Prostate gland (tissue), 2 donors: Measurements from ENCODE around the gene CELSR3. TPM values are rescaled to one million over a fixed set of nuclear protein-coding genes. Genes with fewer than 3 reads are reported as not detected.

ENCODE experiments used
- DNase-seq: peaks from one replicate; pipeline ENCODE4 v3.0.0-alpha.2; 2019; ENCODE audit warnings: low spot score
- H3K27ac ChIP-seq, 2 donors: fragments of 200-600 bp; sonication (generic); 2 replicates each; pipeline ENCODE4 v1.5.1; 2017 to 2019
- H3K27me3 ChIP-seq: fragments of 200-600 bp; sonication (generic); replicated peaks from 2 replicates; pipeline ENCODE4 v1.5.1; 2019; ENCODE audit not compliant: insufficient read depth
- H3K36me3 ChIP-seq, 2 donors: fragments of 200-600 bp; sonication (generic); 1 replicate in 1 of 2; 2 replicates in 1 of 2; pipeline versions ENCODE4 v1.5.1 to v1.8.1; 2017 to 2019
- H3K4me1 ChIP-seq: fragments of 200-600 bp; sonication (generic); replicated peaks from 2 replicates; pipeline ENCODE4 v1.5.1; 2019
- H3K4me3 ChIP-seq, 2 donors: fragments of 200-600 bp; sonication (generic); 2 replicates each; pipeline ENCODE4 v1.5.1; 2017 to 2019
- H3K9me3 ChIP-seq: fragments of 200-600 bp; sonication (generic); 2 replicates; pipeline ENCODE4 v1.5.1; 2017
- CTCF ChIP-seq, 4 experiments: fragments of 200-600 bp in 2 of 4; fragments of 450-650 bp in 2 of 4; sonication (generic) in 2 of 4; IDR thresholded peaks; 1 replicate in 3 of 4; 2 replicates in 1 of 4; pipeline ENCODE4 v1.5.1; 2016 to 2019; ENCODE audit warnings: antibody characterized with exemption in 4 of 4, mild to moderate bottlenecking in 2 of 4, moderate library complexity in 2 of 4
- POLR2A ChIP-seq: fragments of 450-650 bp; IDR thresholded peaks from one replicate; pipeline ENCODE4 v1.6.1; 2016; ENCODE audit warnings: antibody characterized with exemption, mild to moderate bottlenecking
- POLR2AphosphoS5 ChIP-seq: sonication (generic); formaldehyde crosslinking; IDR thresholded peaks from one replicate; pipeline ENCODE4 v1.6.1; 2017; ENCODE audit warnings: antibody characterized with exemption
- WGBS: methylation state at CpG from one replicate; pipeline ENCODE4 v1.1.5; 2018; 5-methylcytosine and 5-hydroxymethylcytosine counted together
- intact Hi-C: fragments of 100-400 bp; cut with DNase I; formaldehyde crosslinking; loops from one replicate; pipeline ENCODE4 v1.14.2; 2022
- total RNA-seq, 2 donors: library from RNA; depleted of rRNA; stranded (reverse); fragments of >200 nt; gene quantifications; one replicate each; pipeline ENCODE4 v1.1.0, GENCODE V29; 2016

The CELSR3 gene
- total RNA-seq, 2 donors from 2014 or later = 0.41 to 6.4 TPM

- WGBS = 72% methylated on average over 6 of the region's 6 CpGs
Measured at GRCh38 chr3:48637305-48637704, 25.4 kb downstream of the CELSR3 start.

DNA sequence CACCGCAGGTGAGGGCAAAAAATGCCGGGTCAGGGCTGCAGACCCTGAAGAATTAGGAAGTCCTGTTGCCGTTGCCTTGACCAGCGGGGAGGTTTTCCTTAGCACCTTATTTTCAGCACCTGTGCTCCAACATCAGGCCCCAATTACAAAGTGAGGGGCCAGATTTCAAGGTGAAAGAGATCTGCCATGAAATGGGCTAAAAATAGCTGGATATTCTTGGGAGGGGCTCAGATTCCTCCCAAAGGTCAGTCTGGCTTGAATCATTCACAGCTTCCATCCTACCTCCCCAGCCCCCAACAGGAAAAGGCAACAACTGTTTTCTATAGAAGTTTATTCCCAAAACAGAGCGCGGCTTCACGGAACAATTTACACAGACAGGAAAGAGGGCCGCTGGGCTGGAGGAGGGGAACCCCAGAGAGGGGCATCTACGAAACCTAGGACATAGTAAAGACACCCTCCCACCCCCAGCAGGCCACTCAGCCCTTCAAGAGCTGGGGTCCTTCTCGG, 26.5 kb downstream of the CELSR3 start:
- H3K36me3 ChIP-seq = peaks cover 0 to 5% of the 10 kb centered on the region in 2 donors
- intact Hi-C loops = no loop called here
- H3K4me3 ChIP-seq = peak overlapping the region; percentile 89 to 90
- peaks cover 12% of the 10 kb centered on the region for H3K4me1 ChIP-seq
- H3K27me3 ChIP-seq = no peaks in the 10 kb centered on the region
- no peaks in the 10 kb centered on the region for H3K9me3 ChIP-seq
- DNase-seq = no peak
- H3K27ac ChIP-seq = peak overlapping the region; percentile 73 to 77
- no peak for TF ChIP-seq POLR2AphosphoS5
- no peak for TF ChIP-seq POLR2A
- no peak for TF ChIP-seq CTCF (IDR thresholded peaks at IDR 0.05)
- WGBS = 59% methylated on average over 10 of the region's 10 CpGs

More at GRCh38 chr3:48637305-48637704, 25.4 kb downstream of the CELSR3 start:
- no peak for DNase-seq
- no peaks in the 10 kb centered on the region for H3K27me3 ChIP-seq
- H3K4me1 ChIP-seq = peaks cover 12% of the 10 kb centered on the region
- H3K4me3 ChIP-seq = no peak overlapping the region
- H3K9me3 ChIP-seq = no peaks in the 10 kb centered on the region
- peaks cover 0 to under 1% of the 10 kb centered on the region in 2 donors for H3K36me3 ChIP-seq
- intact Hi-C loops = no loop called here
- no peak overlapping the region for H3K27ac ChIP-seq
- no peak for TF ChIP-seq POLR2A
- TF ChIP-seq CTCF (IDR thresholded peaks at IDR 0.05) = no peak
- TF ChIP-seq POLR2AphosphoS5 = no peak

- Histone ChIP-seq H3K27ac (peak within 1 kb of the TSS; percentile 73 to 77), H3K36me3 (peaks cover 0 to 5% of the 10 kb centered on the region in 2 donors), H3K9me3 (no peaks in the 10 kb centered on the region), H3K4me1 (peaks cover 12% of the 10 kb centered on the region), H3K27me3 (no peaks in the 10 kb centered on the region), H3K4me3 (peak within 1 kb of the TSS; percentile 89 to 90)
- DNase-seq = peak; percentile 96
- TF ChIP-seq POLR2A (peak; percentile 66), POLR2AphosphoS5 (peak; percentile 96), CTCF (IDR thresholded peaks at IDR 0.05) (peak; percentile 22 to 73 (median 46))
- intact Hi-C loops = no loop called here
- WGBS = 0% methylated on average over 24 of the region's 68 CpGs
Measured at GRCh38 chr3:48635222-48636021, 27.3 kb downstream of the CELSR3 start, which contains the start of gene SLC26A6. Gene SLC26A6 (minus strand): TSS chr3:48635461. CDS start chr3:48635393, 68 bp downstream.

DNA sequence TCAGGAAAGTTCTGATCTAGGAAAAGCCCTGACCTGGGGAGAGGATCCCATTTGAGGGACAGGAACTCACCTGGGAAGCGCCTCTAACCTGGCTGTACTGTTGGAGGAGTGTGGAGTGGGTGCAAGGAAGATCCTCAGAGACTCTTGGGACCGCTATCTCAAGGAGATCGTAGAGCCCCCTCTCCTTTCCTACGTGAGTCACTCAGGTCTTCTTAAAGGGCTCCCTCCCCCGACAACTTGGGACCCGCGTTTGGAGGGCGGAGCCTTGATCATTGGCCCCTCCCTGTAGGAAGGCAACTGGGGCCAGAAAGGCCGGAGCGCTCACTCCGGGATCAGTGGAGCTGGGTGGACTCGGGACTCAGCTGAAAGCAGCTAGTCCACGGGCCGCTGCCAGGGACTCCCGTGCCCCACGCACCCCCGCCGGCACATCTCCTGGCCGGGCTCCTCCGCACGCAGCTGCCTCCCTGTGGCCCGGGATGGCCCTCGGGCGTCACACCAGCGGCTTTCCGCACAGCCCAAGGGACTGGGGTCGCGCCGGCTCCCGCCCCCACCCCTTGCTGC, 27.9 kb downstream of the CELSR3 start:
- Histone ChIP-seq H3K36me3 (peaks cover 0 to 5% of the 10 kb centered on the region in 2 donors), H3K27me3 (no peaks in the 10 kb centered on the region), H3K27ac (peak overlapping the region; percentile 73 to 76), H3K4me3 (peak overlapping the region; percentile 89 to 90), H3K9me3 (no peaks in the 10 kb centered on the region), H3K4me1 (peaks cover 12% of the 10 kb centered on the region)
- intact Hi-C loops = no loop called here
- TF ChIP-seq CTCF (IDR thresholded peaks at IDR 0.05) (no peak), POLR2AphosphoS5 (no peak), POLR2A (no peak)
- DNase-seq = peak; percentile 24
- 7% methylated on average over 15 of the region's 30 CpGs for whole genome bisulfite sequencing
